Suppressor macrophage (primary cell): ENCODE data around the gene NDC1.
A peak's percentile ranks its signal among the peaks of the same experiment; 100 is the strongest.

Experiments
- DNase-seq, 4 experiments: peaks; one replicate each; pipeline ENCODE4 v3.0.0-alpha.2; 2020 to 2022

NDC1 gene

GRCh38 chr1:53730224-53730865 lies 107.8 kb downstream of the NDC1 start:
- DNase-seq: no peak

GRCh38 chr1:53729456-53730223 lies 108.5 kb downstream of the NDC1 start:
- no peak for DNase-seq

- DNase-seq: no peak
These were observed 109.2 kb downstream of the NDC1 start for GRCh38 chr1:53728702-53729455.

- DNase-seq: no peak
These were observed 109.9 kb downstream of the NDC1 start for GRCh38 chr1:53728196-53728595.

- no peak for DNase-seq
These were observed 110.5 kb downstream of the NDC1 start for GRCh38 chr1:53727461-53728092.

GRCh38 chr1:53726009-53726600 lies 112.0 kb downstream of the NDC1 start:
- no peak for DNase-seq

- no peak for DNase-seq
These were observed 112.8 kb downstream of the NDC1 start for GRCh38 chr1:53725238-53725689.

GRCh38 chr1:53722025-53722424 lies 116.1 kb downstream of the NDC1 start:
- no peak for DNase-seq

GRCh38 chr1:53721088-53721487 lies 117.0 kb downstream of the NDC1 start:
- DNase-seq: no peak

GRCh38 chr1:53719469-53719868 lies 118.6 kb downstream of the NDC1 start:
- DNase-seq: no peak

GRCh38 chr1:53718443-53718842 lies 119.7 kb downstream of the NDC1 start:
- DNase-seq: no peak

- DNase-seq: no peak
These were observed 120.9 kb downstream of the NDC1 start for GRCh38 chr1:53717025-53717804.

GRCh38 chr1:53716150-53716549 lies 121.9 kb downstream of the NDC1 start:
- DNase-seq: no peak

GRCh38 chr1:53715478-53715877 lies 122.6 kb downstream of the NDC1 start:
- peak in 3 of 4 experiments; percentile 11 to 37 (median 26) for DNase-seq
